HG02852 (cell line): ENCODE results near the gene MRAS.
A peak's percentile ranks its signal among the peaks of the same experiment; 100 is the strongest.

ENCODE experiments used
- ATAC-seq: cut with Tn5 transposase; IDR thresholded peaks from one replicate; pipeline ENCODE4 v1.9.1; 2021; ENCODE audit warnings: mild to moderate bottlenecking, moderate library complexity; ENCODE audit not compliant: unreplicated experiment

The MRAS gene

GRCh38 chr3:138347960-138348753, at the start of gene MRAS:
MRAS (plus strand) TSS chr3:138348579; CDS start chr3:138372884, 24,305 bp downstream.
- no peak for ATAC-seq

- no peak for ATAC-seq
Observed at GRCh38 chr3:138300647-138301046, 47.7 kb upstream of the MRAS start.

- ATAC-seq, result no peak
Observed at GRCh38 chr3:138303474-138303873, 44.9 kb upstream of the MRAS start.

GRCh38 chr3:138307899-138308298, 40.5 kb upstream of the MRAS start:
- ATAC-seq, result no peak

GRCh38 chr3:138308783-138309182, 39.6 kb upstream of the MRAS start:
- ATAC-seq, result no peak

GRCh38 chr3:138310494-138310893, 37.9 kb upstream of the MRAS start:
- no peak for ATAC-seq

- ATAC-seq, result no peak
Observed at GRCh38 chr3:138314751-138315150, 33.6 kb upstream of the MRAS start.

GRCh38 chr3:138317687-138318086, 30.7 kb upstream of the MRAS start:
- ATAC-seq, result no peak

- ATAC-seq, result no peak
Observed at GRCh38 chr3:138323971-138324370, 24.4 kb upstream of the MRAS start.

GRCh38 chr3:138325990-138326389, 22.4 kb upstream of the MRAS start:
- no peak for ATAC-seq

GRCh38 chr3:138326866-138327595, 21.3 kb upstream of the MRAS start:
- no peak for ATAC-seq

- ATAC-seq, result no peak
Observed at GRCh38 chr3:138327831-138328230, 20.5 kb upstream of the MRAS start.

- ATAC-seq, result no peak
Observed at GRCh38 chr3:138328341-138328740, 20.0 kb upstream of the MRAS start.

- peak; percentile 65 for ATAC-seq
Observed at GRCh38 chr3:138329127-138329983, 19.0 kb upstream of the MRAS start, which contains the start of gene NME9. NME9 (minus strand) TSS chr3:138329851; CDS start chr3:138329335, 516 bp downstream.

- ATAC-seq, result no peak
Observed at GRCh38 chr3:138329984-138330293, 18.4 kb upstream of the MRAS start.

- no peak for ATAC-seq
Observed at GRCh38 chr3:138331143-138331894, 17.1 kb upstream of the MRAS start.

GRCh38 chr3:138332472-138333073, 15.8 kb upstream of the MRAS start:
- ATAC-seq, result no peak

GRCh38 chr3:138334608-138335007, 13.8 kb upstream of the MRAS start:
- ATAC-seq, result no peak

GRCh38 chr3:138336454-138336999, 11.9 kb upstream of the MRAS start:
- no peak for ATAC-seq

- ATAC-seq, result no peak
Observed at GRCh38 chr3:138338244-138338643, 10.1 kb upstream of the MRAS start.
